Activated gamma-delta T cell treated with Interleukin-2 at 50 U/mL for 16 hours (primary cell): ENCODE measurements around the gene ID4.
"Not testable (repeated sequence)": the region's sequence is repeated elsewhere in the genome, so short reads cannot be mapped to it uniquely, and the experiment has no call there.

Experiments
- DNase-seq: peaks from one replicate; pipeline ENCODE4 v3.0.0-alpha.2; 2020

The ID4 gene

DNA sequence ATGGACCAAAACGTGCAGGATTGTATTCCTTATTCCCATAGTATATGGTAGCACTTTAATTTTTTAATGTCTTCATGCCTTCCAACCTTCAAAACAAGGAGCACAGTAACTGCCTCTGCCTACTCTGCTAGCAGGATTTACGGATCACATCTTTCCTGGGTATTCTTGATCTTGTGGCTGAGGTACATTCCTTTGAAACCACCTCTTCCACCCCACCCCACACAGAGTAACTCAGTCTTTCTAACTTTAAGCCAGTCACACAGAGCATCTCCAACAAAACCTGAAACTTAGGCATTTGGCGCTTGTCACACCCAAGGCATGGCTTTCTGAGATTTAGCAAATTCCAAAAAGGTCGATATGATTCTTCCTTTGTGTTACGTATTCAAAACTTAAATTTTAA is 2.3 kb upstream of the ID4 start:
- no peak for DNase-seq

DNA sequence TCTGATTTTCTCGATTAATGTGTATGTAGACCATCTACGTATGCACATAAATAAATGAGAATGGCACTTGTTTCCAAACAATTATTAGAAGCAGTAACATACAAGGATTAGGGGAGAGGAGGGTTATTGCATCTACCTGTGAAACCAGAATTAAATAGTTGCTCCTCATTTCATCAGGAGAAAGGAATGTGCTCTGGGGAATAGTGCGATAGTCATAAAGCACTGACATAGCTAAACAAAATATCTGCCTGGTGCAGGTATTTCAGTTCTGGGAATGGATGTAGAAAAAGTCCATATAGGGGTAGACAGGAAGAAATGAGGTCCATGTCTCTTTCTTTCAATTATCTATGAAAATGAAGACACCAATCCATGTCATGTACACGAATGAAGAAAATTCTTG is 1.6 kb upstream of the ID4 start:
- no peak for DNase-seq

DNA sequence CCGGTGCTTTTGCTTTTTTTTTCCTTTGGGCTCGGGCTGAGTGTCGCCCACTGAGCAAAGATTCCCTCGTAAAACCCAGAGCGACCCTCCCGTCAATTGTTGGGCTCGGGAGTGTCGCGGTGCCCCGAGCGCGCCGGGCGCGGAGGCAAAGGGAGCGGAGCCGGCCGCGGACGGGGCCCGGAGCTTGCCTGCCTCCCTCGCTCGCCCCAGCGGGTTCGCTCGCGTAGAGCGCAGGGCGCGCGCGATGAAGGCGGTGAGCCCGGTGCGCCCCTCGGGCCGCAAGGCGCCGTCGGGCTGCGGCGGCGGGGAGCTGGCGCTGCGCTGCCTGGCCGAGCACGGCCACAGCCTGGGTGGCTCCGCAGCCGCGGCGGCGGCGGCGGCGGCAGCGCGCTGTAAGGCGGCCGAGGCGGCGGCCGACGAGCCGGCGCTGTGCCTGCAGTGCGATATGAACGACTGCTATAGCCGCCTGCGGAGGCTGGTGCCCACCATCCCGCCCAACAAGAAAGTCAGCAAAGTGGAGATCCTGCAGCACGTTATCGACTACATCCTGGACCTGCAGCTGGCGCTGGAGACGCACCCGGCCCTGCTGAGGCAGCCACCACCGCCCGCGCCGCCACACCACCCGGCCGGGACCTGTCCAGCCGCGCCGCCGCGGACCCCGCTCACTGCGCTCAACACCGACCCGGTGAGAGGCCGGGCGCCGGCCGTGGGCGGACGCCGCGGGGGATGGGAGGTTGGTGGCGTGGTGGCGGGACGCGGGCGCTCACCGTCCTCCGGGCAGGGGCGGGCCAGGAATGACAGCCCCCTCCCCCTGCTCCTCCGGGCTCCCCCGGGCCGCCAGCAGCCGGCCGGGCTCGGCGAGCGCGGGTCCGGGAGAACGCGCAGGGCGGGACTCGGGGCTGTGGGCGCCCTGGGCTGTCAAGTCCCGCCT is 606 bp downstream of the ID4 start:
- no peak for DNase-seq

DNA sequence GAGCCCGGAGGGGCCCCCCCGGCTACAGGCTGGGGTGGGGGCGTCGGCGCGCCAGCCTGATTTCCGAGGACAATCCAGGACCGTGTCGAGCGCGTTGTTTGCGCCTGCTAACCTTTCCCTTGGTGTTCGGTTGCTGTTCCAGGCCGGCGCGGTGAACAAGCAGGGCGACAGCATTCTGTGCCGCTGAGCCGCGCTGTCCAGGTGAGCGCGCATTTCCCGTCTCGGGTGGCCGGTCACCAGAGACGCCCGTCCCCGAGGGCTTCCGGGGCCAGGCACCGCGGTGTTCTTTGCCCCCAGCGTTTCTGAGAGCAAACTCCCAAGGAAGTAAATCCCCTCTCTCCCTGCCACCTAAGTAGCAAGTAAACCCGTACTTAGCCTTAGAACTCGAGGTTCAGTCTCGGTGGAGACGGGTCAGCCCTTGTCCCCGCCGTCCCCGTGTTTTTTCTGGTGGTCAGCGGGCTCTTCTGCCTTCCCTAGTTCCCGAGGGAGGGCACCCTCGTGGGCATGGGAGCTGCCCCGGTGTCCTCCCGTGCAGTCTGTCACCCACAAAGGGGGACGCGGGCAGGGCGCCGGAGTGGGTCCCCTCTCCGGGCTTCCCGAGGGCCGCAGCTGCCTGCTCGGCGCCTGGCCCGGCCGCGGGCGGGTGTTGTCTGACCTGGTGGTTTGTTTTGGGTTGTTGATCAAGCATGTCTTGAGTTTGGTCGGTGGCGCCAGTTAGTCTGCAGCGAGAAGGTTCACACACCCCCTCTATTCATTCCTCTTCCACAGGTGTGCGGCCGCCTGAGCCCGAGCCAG is 1.5 kb downstream of the ID4 start:
- no peak for DNase-seq

DNA sequence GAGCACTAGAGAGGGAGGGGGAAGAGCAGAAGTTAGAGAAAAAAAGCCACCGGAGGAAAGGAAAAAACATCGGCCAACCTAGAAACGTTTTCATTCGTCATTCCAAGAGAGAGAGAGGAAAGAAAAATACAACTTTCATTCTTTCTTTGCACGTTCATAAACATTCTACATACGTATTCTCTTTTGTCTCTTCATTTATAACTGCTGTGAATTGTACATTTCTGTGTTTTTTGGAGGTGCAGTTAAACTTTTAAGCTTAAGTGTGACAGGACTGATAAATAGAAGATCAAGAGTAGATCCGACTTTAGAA is 2.0 kb downstream of the ID4 start:
- DNase-seq, result no peak

DNA sequence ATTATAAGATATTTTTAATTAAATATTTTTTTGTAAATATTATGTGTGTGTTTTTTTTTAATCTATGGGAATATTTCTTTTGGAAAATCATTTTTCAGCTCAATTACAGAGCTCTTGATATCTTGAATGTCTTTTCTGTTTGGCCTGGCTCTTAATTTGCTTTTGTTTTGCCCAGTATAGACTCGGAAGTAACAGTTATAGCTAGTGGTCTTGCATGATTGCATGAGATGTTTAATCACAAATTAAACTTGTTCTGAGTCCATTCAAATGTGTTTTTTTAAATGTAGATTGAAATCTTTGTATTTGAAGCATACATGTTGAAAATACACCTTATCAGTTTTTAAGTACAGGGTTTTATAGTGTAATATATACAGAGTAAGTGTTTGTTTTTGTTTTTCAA is 2.6 kb downstream of the ID4 start:
- DNase-seq, result no peak

DNA sequence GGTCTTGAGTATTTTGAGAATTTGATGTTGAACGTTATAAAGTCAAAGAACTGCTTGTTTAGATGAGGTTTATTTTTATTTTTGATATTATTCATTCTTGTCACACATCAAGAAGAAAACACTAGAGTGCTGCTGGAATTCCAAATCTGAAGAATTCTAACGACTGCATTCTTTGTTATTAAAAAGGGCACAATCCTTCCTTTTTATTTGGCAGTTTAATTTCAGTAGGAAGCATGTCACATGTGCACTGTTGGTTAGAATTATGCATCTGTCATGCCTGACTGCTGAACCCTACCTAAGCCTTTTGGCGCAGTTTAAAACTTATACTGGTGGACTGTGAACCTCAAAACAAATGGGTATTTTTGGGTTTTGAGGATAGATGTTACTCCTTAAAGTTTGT is 4.0 kb downstream of the ID4 start:
- no peak for DNase-seq

DNA sequence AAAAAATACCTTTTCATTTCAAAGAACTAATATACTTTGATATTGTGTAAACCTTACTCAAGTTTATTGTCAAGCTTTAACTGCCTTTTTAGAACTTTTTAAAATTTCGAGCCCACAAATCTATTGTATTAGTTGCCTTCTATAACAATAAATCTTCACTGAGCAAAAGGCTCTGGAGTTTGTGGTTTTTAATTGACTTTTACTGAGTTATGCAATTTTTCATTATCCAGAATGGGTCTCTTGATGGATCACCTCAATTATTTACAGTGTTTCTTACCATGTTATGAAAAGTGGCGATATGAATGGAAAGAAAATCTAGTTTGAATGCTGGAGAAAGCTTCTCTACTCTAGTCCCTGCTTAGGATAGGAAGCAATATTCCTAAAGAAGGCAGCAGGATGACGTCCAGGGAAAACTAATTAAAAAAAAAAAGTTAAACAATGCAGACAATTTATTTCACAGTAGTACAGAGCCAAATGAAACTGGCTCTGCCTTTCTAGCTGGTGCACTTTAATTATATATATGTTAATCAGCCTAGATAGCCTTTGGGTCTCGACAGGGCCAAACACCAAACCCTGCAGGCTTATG is 5.0 kb downstream of the ID4 start:
- DNase-seq, result no peak

DNA sequence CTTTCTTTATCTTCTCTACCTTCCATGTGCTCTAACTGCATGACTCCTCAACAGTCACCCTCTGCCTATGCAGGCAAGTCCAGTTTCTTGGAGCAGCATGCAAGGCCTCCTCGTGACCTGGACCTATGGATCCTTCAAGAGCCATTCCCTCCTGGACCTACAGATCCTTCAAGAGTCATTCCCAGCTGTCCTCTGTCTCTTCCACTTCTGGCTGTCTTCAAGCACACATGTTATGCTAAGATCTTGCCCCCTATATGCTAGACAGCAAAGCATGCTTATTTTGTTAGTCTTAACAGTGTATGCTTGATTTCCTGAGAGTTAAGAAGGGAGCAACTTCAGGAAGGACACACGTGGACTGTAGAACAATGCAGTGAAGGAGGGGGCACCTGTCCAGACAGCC is 7.5 kb downstream of the ID4 start:
- DNase-seq, result no peak

DNA sequence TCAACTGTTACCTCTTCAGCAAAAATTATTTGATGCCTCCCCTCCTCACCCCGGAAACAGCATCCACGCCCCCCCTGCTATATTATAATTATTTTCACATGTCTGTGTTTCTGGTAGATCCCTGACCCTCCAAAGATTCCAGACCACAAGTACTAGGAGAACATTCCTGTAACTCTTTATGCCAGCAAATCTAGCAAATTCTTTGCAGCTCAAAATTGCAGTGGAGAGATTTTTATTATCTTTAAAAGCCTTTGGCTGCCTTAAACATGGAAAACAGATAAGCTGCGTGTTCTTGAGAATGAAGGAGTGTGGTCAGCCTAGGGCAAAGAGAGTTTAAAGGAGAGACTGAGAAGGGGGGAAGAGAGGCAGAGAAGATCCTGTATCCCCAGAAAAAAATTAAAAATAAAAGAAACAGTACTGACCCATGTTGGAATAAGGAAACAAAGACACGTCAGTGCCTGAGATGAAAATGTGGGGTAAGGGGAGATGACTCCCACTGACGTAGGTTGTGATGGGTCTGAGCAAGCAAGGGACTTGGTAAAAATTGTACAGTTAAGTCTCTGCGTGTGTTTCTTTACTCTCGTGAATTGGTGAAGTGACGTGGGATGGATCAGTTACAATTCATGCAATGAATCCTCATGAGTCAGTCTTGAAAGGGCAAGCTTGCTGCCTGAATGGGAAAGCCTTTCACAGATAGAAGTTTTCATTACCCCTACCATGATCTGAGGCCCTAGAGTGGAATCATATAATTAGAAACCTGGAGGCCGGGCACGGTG is 8.3 kb downstream of the ID4 start:
- no peak for DNase-seq

DNA sequence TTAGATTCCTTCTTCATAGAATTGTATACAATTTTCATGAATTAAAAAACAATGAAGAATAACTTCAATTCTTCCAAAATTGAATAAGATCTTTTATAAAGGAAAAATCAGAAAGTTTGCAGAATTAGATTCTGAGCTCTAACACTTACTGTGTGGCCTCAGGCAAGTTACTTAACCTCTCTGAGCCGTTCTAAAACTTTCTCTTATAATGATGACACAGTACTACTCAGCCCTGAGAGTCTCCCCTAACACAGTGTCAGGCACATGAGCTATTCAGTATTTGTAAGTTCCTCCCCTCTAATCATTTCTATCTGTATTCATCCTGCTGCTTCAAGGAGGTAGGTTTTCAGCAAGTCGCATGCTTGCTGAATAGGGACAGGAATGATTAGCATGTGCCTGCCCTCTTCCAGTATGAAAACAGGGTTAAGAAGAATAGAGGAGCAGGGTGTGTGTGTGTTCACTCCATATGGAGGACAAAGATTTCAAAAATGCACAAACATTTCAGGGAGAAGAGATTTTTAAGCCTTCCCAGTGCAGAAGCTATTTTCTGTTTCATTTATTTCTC is 11.4 kb downstream of the ID4 start:
- DNase-seq, result no peak

DNA sequence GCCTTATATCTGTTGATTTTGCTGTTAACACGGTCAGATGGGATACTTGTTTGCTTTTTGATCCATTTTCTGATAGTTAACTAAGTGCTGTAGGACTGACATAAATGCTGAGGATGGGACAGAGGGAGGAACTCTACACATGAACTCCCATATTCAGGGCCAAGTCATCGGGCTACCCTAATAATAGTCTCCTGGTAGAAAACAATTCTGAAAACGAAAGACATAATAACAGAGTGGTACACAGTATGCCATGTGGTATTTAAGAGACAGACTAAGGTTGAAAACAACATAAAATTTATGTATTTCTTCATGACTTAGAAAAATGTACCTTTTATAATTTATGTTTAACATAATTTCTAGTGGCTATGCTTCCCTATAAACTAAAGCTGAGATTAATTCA is 12.0 kb downstream of the ID4 start:
- DNase-seq, result no peak

DNA sequence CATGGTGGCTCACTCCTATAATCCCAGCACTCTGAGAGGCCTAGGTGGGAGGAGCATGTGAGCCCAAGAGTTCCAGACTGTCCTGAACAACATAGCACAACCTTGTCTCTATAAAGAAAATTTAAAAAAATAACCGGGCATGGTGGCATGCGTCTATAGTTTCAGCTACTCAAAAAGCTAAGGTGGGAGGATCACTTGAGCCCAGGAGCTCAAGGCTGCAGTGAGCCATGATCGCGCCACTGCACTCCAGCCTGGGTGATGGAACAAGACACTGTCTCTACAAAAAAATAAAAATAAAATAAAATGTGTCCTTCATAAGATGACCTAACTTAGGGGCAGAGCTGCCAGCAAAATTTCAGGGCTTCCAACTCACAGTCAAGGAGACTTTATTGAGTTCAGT is 12.6 kb downstream of the ID4 start:
- DNase-seq, result no peak

DNA sequence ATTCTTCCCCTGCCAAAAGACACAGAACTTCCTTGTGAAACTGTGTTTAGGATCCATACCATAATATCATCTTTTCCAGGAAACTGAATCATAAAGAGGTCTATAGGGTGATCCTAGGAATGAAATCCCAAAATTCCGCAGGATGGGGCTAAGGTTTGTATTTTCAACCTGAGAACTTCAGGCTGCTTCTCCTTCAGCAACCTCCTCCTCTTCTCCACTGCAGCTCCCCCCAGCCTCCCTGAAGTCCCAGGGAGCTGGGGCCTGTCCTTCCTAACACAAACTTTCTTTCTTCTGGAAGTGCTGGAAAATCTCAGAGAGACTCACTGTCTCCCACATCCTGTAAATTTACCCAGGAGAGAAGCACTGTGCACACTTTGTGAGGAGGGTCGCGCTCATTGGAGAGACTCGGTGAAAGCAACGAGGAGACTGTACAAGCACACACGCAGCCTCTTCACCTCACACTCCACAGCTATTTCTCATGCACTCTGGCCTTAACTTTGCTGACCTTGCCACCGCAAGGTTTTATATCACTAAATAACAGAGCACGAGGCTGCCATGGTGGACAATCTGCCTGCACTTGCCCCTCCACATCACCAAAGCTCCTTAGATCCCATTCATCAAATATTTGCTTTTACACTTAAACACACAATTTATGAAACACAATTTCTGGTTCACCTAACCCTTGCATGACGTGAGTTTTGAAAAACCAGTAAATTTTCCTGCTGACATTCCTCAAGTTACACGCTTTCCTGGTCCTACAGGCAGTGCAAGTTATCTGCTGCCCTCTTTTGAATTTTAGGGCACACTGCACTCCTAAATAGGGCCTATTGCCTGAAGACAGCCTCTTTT is 14.3 kb downstream of the ID4 start:
- DNase-seq, result no peak

DNA sequence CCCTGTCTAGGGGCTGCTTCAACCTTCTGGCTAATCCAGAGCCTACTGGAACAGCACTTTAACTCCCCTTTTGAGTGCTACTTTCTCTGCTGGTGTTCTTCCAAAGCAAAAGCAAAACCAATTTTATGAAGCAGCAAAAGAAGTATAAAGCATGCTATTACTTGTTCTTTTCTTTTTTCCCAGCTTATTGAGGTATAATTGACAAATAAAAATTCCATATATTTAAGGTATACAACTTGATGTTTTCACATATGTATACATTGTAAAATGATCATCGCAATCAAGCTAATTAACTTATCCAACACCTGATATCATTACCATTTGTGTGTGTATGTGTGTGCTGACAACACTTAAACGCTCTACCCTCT is 14.9 kb downstream of the ID4 start:
- DNase-seq, result no peak

DNA sequence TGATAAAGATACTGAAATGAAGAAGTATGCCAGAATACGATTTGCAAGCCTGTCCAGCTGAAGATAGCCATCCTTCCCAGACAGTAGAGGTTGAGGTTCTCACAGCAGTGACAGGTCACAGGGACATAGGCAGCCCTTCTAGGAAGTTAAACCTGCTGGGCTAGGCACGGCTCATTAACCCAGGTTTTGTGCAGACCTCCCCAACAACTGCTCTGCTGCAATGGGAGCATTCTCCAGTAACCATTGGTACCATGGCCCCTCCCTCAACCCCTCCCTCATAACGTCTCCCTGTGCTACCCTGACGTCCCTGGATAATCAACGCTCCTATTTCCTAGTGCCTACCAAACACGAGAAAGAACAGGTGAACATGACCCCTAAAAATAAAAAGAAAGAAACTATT is 15.8 kb downstream of the ID4 start:
- DNase-seq, result no peak

DNA sequence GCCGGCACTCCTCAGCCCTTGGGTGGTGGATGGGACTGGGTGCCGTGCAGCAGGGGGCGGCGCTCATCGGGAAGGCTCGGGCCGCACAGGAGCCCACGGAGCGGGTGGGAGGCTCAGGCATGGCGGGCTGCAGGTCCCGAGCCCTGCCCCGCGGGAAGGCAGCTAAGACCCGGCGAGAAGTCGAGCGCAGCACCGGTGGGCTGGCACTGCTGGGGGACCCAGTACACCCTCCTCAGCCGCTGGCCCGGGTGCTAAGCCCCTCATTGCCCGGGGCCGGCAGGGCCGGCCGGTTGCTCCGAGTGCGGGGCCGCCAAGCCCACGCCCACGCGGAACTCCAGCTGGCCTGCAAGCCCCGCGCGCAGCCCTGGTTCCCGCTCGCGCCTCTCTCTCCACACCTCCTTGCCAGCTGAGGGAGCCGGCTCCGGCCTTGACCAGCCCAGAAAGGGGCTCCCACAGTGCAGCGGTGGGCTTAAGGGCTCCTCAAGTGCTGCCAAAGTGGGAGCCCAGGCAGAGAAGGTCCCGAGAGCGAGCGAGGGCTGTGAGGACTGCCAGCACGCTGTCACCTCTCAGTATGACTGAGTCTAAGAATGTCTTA is 17.3 kb downstream of the ID4 start:
- DNase-seq, result not testable (repeated sequence)

DNA sequence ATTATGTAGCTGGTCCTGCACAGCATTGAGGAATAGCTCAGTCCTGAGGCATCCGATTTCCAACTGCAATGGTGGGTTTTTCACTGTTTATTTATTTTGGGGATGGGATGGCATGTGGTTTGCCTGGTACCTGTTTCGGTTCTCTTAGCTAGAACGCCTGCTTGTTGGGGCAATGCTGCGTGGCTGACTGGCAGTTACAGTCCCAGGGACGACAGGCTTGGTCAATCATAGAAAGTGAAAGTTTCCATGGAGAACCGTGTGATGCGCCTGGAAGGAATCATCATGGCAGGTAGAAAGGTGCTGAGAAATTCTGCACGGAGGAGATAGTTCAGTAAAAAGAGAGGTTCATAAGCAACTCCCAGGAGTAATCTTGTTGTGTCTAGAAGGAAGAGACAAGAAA is 18.4 kb downstream of the ID4 start:
- DNase-seq, result no peak

DNA sequence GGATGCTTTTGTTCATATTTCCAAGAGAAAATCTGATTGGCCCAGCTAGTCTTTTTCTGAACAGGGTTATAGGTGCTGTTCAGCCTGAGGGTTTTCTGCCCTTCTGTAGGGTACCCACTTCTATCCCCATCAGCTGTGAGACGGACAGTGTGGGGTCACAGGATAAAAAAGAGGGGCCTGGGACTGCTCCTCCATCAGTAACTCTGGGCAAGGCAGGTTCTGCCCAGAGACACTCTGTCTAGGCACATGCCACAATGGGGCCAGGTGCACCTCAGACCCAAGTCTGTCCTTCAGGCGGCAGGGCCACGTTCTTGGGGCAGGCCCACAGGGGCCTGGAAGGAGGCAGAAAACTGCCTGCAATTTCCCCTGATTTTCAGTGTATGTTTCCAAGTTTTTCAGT is 20.0 kb downstream of the ID4 start:
- DNase-seq, result no peak

DNA sequence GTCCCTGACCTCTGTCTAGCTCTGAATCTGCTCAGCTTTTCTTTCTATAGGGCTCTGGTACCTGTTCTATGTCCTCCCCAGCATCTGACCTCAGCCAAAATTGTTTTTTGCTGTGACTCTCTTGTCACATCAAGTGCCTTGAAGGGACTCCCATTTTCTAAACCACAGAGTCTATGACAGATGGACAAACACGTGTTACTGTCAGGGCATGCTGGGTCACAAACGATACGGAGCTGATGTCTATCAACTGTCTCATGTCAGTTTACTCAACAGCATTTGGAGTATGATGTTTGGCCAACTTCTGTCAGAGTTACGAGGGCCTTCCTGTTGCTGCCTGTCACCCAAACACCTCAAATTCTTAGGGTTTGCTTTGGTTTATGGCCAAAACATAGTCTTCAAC is 20.5 kb downstream of the ID4 start:
- no peak for DNase-seq

DNA sequence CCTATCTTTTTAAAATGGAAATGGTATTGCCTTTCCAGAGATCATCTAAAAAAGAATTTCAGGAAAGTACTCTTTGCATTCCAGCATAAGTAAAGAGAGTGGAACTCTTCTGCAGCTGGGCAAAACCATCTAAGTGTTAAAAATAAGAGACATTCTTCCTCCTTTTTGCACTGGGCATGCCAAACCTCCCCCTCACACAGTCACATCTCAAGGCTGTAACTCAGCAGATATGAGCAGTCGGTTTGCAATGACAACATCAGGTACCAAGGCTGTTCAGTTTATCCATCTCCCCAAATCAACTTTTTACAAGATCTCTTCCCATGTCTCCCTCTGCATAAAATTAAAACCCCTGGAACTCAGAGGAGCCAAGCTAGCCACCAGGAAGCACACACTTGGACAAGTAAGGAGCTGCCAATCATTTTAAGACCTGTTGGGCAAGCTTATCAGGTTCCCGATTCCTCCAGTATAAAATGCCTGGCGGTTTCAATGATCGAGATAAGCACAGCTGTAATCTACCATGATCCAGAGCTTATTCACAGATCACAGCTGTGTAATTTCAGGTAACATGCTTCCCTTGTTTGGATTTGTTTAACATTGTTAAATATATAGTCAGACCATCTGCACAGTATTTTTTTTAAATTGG is 23.2 kb downstream of the ID4 start:
- DNase-seq, result no peak
